ENCODE data around the gene RBPMS2. TPM values are rescaled to one million over a fixed set of nuclear protein-coding genes. Genes with fewer than 3 reads are reported as not detected.
"Not testable (repeated sequence)": the region's sequence is repeated elsewhere in the genome, so short reads cannot be mapped to it uniquely, and the experiment has no call there.

RBPMS2 gene
- total and polyA plus RNA-seq, 2 donors (not counting 1 experiment from before 2014, with no cell fraction given): 0.18 TPM; not detected in 1

DNA sequence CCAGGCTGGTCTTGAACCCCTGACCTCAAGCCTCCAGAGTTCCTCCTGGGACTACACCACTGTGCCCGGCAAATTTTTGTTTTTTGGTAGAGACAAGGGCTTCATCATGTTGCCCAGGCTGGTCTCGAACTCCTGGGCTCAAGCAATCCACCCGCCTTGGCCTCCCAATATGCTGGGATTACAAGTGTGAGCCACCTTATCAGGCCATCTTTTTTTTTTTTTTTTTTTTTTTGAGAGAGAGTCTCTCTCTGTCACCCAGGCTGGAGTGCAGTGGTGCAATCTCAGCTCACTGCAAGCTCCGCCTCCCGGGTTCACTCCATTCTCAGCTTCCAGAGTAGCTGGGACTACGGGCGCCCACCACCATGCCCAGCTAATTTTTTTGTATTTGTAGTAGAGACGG is 38.9 kb upstream of the RBPMS2 start:
- H2AFZ ChIP-seq (ENCODE audit: low read length); H3K79me2 ChIP-seq (ENCODE audit: control insufficient read depth, insufficient read depth, low read length); H3K27ac ChIP-seq (ENCODE audit: insufficient read depth, low read length); H3K36me3 ChIP-seq (ENCODE audit: control insufficient read depth, insufficient read depth, low read length); H3K9ac ChIP-seq (ENCODE audit: insufficient read depth, low read length); H3K27me3 ChIP-seq (ENCODE audit: control insufficient read depth, insufficient read depth, low read length); H3K4me1 ChIP-seq (ENCODE audit: control insufficient read depth, extremely low read depth, insufficient read depth, low read length); H3K4me2 ChIP-seq (ENCODE audit: extremely low read depth, insufficient read depth, low read length); H3K9me3 ChIP-seq (ENCODE audit: control insufficient read depth, insufficient read depth, low read depth, low read length); H3K4me3 ChIP-seq (replicated peaks in 1 of 4; ENCODE audit: control extremely low read depth in 1 of 4, insufficient read depth in 1 of 4, low read depth in 3 of 4, low read length in 4 of 4); DNase-seq (ENCODE audit: low read depth in 2 of 2); H4K20me1 ChIP-seq (ENCODE audit: control insufficient read depth, extremely low read depth, insufficient read depth, low read length): not testable (repeated sequence)

DNA sequence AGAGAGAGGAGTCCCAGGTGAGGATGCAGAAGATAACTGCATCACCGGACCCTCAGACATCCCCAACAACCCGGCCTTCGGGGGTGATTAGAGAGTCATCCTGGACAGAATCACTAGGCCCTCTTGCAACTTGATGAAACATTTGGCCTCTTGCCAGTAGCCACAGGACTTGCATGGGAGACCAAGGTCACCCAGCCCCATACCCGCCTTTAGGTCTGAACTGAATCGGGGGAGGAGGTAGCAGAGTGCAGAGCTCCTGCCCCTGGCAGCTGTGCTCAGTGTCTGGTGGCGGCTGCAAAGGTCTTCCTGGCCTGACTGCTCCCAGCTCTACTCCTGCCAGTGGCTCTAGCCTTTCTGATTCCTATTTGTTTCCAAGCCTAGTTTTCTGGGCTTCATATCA is 37.7 kb upstream of the RBPMS2 start:
- Histone ChIP-seq H3K9me3 (ENCODE audit: control insufficient read depth, insufficient read depth, low read depth, low read length) (no peaks in the 10 kb centered on the region), H3K79me2 (ENCODE audit: control insufficient read depth, insufficient read depth, low read length) (no peaks in the 10 kb centered on the region), H3K4me3 (replicated peaks in 1 of 4; ENCODE audit: control extremely low read depth in 1 of 4, insufficient read depth in 1 of 4, low read depth in 3 of 4, low read length in 4 of 4) (no peak overlapping the region), H3K36me3 (ENCODE audit: control insufficient read depth, insufficient read depth, low read length) (peaks cover 5% of the 10 kb centered on the region), H3K27me3 (ENCODE audit: control insufficient read depth, insufficient read depth, low read length) (no peaks in the 10 kb centered on the region), H3K4me2 (ENCODE audit: extremely low read depth, insufficient read depth, low read length) (no peak overlapping the region), H4K20me1 (ENCODE audit: control insufficient read depth, extremely low read depth, insufficient read depth, low read length) (no peaks in the 10 kb centered on the region), H3K4me1 (ENCODE audit: control insufficient read depth, extremely low read depth, insufficient read depth, low read length) (no peaks in the 10 kb centered on the region), H2AFZ (ENCODE audit: low read length) (no peak overlapping the region), H3K27ac (ENCODE audit: insufficient read depth, low read length) (no peak overlapping the region), H3K9ac (ENCODE audit: insufficient read depth, low read length) (no peak overlapping the region)
- DNase-seq (ENCODE audit: low read depth in 2 of 2): peak; percentile 29 to 64
- TF ChIP-seq, protein P1, sequence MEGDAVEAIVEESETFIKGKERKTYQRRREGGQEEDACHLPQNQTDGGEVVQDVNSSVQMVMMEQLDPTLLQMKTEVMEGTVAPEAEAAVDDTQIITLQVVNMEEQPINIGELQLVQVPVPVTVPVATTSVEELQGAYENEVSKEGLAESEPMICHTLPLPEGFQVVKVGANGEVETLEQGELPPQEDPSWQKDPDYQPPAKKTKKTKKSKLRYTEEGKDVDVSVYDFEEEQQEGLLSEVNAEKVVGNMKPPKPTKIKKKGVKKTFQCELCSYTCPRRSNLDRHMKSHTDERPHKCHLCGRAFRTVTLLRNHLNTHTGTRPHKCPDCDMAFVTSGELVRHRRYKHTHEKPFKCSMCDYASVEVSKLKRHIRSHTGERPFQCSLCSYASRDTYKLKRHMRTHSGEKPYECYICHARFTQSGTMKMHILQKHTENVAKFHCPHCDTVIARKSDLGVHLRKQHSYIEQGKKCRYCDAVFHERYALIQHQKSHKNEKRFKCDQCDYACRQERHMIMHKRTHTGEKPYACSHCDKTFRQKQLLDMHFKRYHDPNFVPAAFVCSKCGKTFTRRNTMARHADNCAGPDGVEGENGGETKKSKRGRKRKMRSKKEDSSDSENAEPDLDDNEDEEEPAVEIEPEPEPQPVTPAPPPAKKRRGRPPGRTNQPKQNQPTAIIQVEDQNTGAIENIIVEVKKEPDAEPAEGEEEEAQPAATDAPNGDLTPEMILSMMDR (conservative IDR thresholded peaks at IDR 0.05 in 1 of 2, IDR thresholded peaks at IDR 0.05 in 1 of 2; ENCODE audit: low read depth in 1 of 2, low read length in 2 of 2): no peak
- no peak for TF ChIP-seq EZH2 (IDR thresholded peaks at IDR 0.05; ENCODE audit: low read length, missing control alignments)

DNA sequence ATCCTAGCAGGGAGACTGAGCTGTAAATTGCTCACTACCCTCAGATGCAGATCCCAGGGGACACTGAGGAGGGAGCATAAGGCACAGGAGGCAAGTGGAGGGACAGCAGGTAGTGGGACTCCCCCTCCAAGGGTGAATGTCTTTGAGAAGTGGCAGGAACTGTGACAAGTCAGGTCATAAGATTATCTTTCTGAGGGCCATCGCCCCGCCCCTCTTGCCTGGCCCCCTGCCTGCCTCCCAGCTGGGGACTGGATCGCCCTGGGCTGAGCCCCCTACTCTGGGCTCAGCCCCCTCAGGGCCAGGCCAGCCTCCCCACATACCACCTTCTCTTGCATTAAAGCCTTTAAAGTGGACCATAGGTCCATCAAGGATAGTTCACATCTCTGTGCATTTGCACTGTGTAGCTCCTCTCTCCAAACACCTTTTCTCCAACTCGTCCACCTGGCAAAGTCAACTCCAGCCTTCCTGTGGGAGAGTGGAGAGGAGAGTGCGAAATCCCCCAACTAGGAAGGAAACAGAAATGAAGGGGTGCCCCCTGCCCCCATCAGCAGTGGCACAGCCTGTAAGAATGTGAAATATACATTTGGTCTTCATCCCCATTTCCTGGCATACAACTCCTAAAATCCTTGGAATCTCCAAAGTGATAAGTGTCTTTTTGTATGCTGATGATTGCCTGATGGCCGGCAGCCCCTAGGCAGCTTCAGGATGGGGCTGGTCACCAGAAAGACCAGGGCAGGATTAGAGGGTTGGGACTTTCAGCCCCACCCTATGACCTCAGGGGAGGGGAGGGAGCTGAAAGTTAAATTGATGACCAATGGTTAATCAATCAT is 35.3 kb upstream of the RBPMS2 start:
- no peaks in the 10 kb centered on the region for H3K36me3 ChIP-seq (ENCODE audit: control insufficient read depth, insufficient read depth, low read length)
- H3K9me3 ChIP-seq (ENCODE audit: control insufficient read depth, insufficient read depth, low read depth, low read length): no peaks in the 10 kb centered on the region
- no peak overlapping the region for H2AFZ ChIP-seq (ENCODE audit: low read length)
- H3K4me2 ChIP-seq (ENCODE audit: extremely low read depth, insufficient read depth, low read length): no peak overlapping the region
- H3K27ac ChIP-seq (ENCODE audit: insufficient read depth, low read length): no peak overlapping the region
- no peak overlapping the region for H3K9ac ChIP-seq (ENCODE audit: insufficient read depth, low read length)
- H4K20me1 ChIP-seq (ENCODE audit: control insufficient read depth, extremely low read depth, insufficient read depth, low read length): no peaks in the 10 kb centered on the region
- no peak overlapping the region for H3K4me3 ChIP-seq (replicated peaks in 1 of 4; ENCODE audit: control extremely low read depth in 1 of 4, insufficient read depth in 1 of 4, low read depth in 3 of 4, low read length in 4 of 4)
- DNase-seq (ENCODE audit: low read depth in 2 of 2): no peak
- H3K27me3 ChIP-seq (ENCODE audit: control insufficient read depth, insufficient read depth, low read length): no peaks in the 10 kb centered on the region
- H3K79me2 ChIP-seq (ENCODE audit: control insufficient read depth, insufficient read depth, low read length): no peaks in the 10 kb centered on the region
- H3K4me1 ChIP-seq (ENCODE audit: control insufficient read depth, extremely low read depth, insufficient read depth, low read length): no peaks in the 10 kb centered on the region
- TF ChIP-seq, protein P1 (conservative IDR thresholded peaks at IDR 0.05 in 1 of 2, IDR thresholded peaks at IDR 0.05 in 1 of 2; ENCODE audit: low read depth in 1 of 2, low read length in 2 of 2): no peak
- TF ChIP-seq EZH2 (IDR thresholded peaks at IDR 0.05; ENCODE audit: low read length, missing control alignments): no peak
